Fibroblast of pulmonary artery (primary cell): ENCODE data around the gene CNNM3.
A peak's percentile ranks its signal among the peaks of the same experiment; 100 is the strongest.
"Not testable (repeated sequence)": the region's sequence is repeated elsewhere in the genome, so short reads cannot be mapped to it uniquely, and the experiment has no call there.

ENCODE experiments used
- DNase-seq: peaks from one replicate; pipeline ENCODE4 v3.0.0-alpha.2; 2010; ENCODE audit warnings: low read depth
- H3K4me3 ChIP-seq: replicated peaks from 2 replicates; pipeline ENCODE4 v1.5.1; 2011; ENCODE audit warnings: low read depth, mild to moderate bottlenecking, control low read depth, low read length, moderate library complexity
- TF ChIP-seq, protein P1 (sequence below): IDR thresholded peaks from 2 replicates; pipeline ENCODE4 v1.5.1; 2011; ENCODE audit warnings: mild to moderate bottlenecking, control low read depth, low read length, inconsistent platforms; ENCODE audit errors: missing control alignments

Gene CNNM3

GRCh38 chr2:96800061-96801004 lies 15.7 kb upstream of the CNNM3 start:
- no peak overlapping the region for H3K4me3 ChIP-seq
- no peak for DNase-seq
- TF ChIP-seq, protein P1, sequence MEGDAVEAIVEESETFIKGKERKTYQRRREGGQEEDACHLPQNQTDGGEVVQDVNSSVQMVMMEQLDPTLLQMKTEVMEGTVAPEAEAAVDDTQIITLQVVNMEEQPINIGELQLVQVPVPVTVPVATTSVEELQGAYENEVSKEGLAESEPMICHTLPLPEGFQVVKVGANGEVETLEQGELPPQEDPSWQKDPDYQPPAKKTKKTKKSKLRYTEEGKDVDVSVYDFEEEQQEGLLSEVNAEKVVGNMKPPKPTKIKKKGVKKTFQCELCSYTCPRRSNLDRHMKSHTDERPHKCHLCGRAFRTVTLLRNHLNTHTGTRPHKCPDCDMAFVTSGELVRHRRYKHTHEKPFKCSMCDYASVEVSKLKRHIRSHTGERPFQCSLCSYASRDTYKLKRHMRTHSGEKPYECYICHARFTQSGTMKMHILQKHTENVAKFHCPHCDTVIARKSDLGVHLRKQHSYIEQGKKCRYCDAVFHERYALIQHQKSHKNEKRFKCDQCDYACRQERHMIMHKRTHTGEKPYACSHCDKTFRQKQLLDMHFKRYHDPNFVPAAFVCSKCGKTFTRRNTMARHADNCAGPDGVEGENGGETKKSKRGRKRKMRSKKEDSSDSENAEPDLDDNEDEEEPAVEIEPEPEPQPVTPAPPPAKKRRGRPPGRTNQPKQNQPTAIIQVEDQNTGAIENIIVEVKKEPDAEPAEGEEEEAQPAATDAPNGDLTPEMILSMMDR: no peak

GRCh38 chr2:96801005-96801785 lies 14.9 kb upstream of the CNNM3 start:
- no peak overlapping the region for H3K4me3 ChIP-seq
- peak; percentile 61 for DNase-seq
- TF ChIP-seq, protein P1: peak; percentile 79

GRCh38 chr2:96801786-96802595 lies 14.1 kb upstream of the CNNM3 start:
- DNase-seq: no peak
- H3K4me3 ChIP-seq: no peak overlapping the region
- TF ChIP-seq, protein P1: no peak

- TF ChIP-seq, protein P1: no peak
- H3K4me3 ChIP-seq: no peak overlapping the region
- DNase-seq: no peak
Observed at GRCh38 chr2:96802721-96803120, 13.3 kb upstream of the CNNM3 start.

DNA sequence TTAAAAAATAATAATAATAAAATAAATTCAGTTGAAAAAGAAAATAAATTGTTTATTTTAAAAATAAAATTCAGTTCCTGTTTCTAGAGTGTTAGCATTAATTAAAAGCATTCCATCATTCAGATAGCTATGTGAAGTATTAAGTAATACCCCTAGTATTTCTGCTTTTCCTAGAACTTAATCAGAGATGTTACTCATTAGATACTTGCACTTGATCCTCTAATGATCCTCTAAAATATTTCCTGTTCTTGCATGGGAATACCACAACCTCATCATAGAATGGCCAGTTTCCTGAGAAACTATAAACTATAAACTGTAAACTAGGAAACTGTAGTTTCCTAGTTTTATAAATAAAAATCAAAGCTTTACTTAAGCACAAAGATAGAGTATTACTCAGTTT lies 11.1 kb upstream of the CNNM3 start:
- TF ChIP-seq, protein P1: no peak
- no peak overlapping the region for H3K4me3 ChIP-seq
- DNase-seq: no peak

GRCh38 chr2:96805946-96806345 lies 10.1 kb upstream of the CNNM3 start:
- not testable (repeated sequence) for DNase-seq, H3K4me3 ChIP-seq
